GM19468 (cell line): Measurements from ENCODE around the gene MOCS1.
"Not testable (repeated sequence)": the region's sequence is repeated elsewhere in the genome, so short reads cannot be mapped to it uniquely, and the experiment has no call there.

Experiments used
- ATAC-seq: cut with Tn5 transposase; IDR thresholded peaks from one replicate; pipeline ENCODE4 v1.9.1; 2021; ENCODE audit warnings: mild to moderate bottlenecking, moderate library complexity, moderate number of reproducible peaks; ENCODE audit not compliant: unreplicated experiment; ENCODE audit errors: extremely low read depth

Gene MOCS1

GRCh38 chr6:39934131-39934757, at the start of gene MOCS1:
Gene MOCS1 (minus strand): TSS chr6:39934462. CDS start chr6:39934417, 45 bp downstream.
- no peak for ATAC-seq

- ATAC-seq: no peak
These were observed 49.8 kb upstream of the MOCS1 start for GRCh38 chr6:39984051-39984450.

- ATAC-seq: no peak
These were observed 48.9 kb upstream of the MOCS1 start for GRCh38 chr6:39983193-39983592.

GRCh38 chr6:39982720-39983119, 48.5 kb upstream of the MOCS1 start:
- no peak for ATAC-seq

GRCh38 chr6:39980839-39981580, 46.7 kb upstream of the MOCS1 start:
- no peak for ATAC-seq

GRCh38 chr6:39979461-39980328, 45.4 kb upstream of the MOCS1 start:
- ATAC-seq: no peak

- no peak for ATAC-seq
These were observed 44.0 kb upstream of the MOCS1 start for GRCh38 chr6:39978240-39978639.

- ATAC-seq: no peak
These were observed 39.4 kb upstream of the MOCS1 start for GRCh38 chr6:39973661-39974060.

- not testable (repeated sequence) for ATAC-seq
These were observed 38.5 kb upstream of the MOCS1 start for GRCh38 chr6:39972717-39973116.

- ATAC-seq: not testable (repeated sequence)
These were observed 36.9 kb upstream of the MOCS1 start for GRCh38 chr6:39971131-39971530.

GRCh38 chr6:39965751-39966150, 31.5 kb upstream of the MOCS1 start:
- ATAC-seq: no peak

- ATAC-seq: no peak
These were observed 30.3 kb upstream of the MOCS1 start for GRCh38 chr6:39964530-39964929.

- ATAC-seq: no peak
These were observed 29.8 kb upstream of the MOCS1 start for GRCh38 chr6:39964094-39964493.

- no peak for ATAC-seq
These were observed 28.6 kb upstream of the MOCS1 start for GRCh38 chr6:39962831-39963230.

GRCh38 chr6:39961178-39961577, 26.9 kb upstream of the MOCS1 start:
- no peak for ATAC-seq

- ATAC-seq: no peak
These were observed 24.7 kb upstream of the MOCS1 start for GRCh38 chr6:39958947-39959346.

- no peak for ATAC-seq
These were observed 22.7 kb upstream of the MOCS1 start for GRCh38 chr6:39956936-39957335.

- no peak for ATAC-seq
These were observed 18.9 kb upstream of the MOCS1 start for GRCh38 chr6:39953076-39953618.

GRCh38 chr6:39952167-39952566, 17.9 kb upstream of the MOCS1 start:
- ATAC-seq: no peak

GRCh38 chr6:39951716-39952115, 17.5 kb upstream of the MOCS1 start:
- no peak for ATAC-seq

- ATAC-seq: no peak
These were observed 16.9 kb upstream of the MOCS1 start for GRCh38 chr6:39951191-39951590.
